ENCODE measurements around the gene FXYD5.

FXYD5 gene

GRCh38 chr19:35154525-35155406 is at the start of gene FXYD5:
TSS of gene FXYD5 (plus strand) at chr19:35154735. CDS start at chr19:35155551, 816 bp downstream.
- no peak for DNase-seq

GRCh38 chr19:35105047-35105410 is 49.5 kb upstream of the FXYD5 start:
- no peak for DNase-seq

GRCh38 chr19:35105411-35106290 is 48.9 kb upstream of the FXYD5 start:
- no peak for DNase-seq

GRCh38 chr19:35106291-35106583 is 48.3 kb upstream of the FXYD5 start:
- no peak for DNase-seq

GRCh38 chr19:35106898-35107541 is 47.5 kb upstream of the FXYD5 start:
- DNase-seq = no peak

- no peak for DNase-seq
Measured at GRCh38 chr19:35107545-35107944, 47.0 kb upstream of the FXYD5 start.

- no peak for DNase-seq
Measured at GRCh38 chr19:35108730-35109129, 45.8 kb upstream of the FXYD5 start.

- DNase-seq = no peak
Measured at GRCh38 chr19:35109395-35110112, 45.0 kb upstream of the FXYD5 start.

GRCh38 chr19:35110974-35111373 is 43.6 kb upstream of the FXYD5 start:
- DNase-seq = no peak

GRCh38 chr19:35112995-35113688 is 41.4 kb upstream of the FXYD5 start:
- DNase-seq = no peak

- no peak for DNase-seq
Measured at GRCh38 chr19:35114353-35115176, 40.0 kb upstream of the FXYD5 start.

GRCh38 chr19:35115177-35115951 is 39.2 kb upstream of the FXYD5 start, which contains the start of gene FXYD3:
TSS of gene FXYD3 (plus strand) at chr19:35115823. CDS start at chr19:35119377, 3,554 bp downstream.
- no peak for DNase-seq

- no peak for DNase-seq
Measured at GRCh38 chr19:35116072-35116801, 38.3 kb upstream of the FXYD5 start.

- DNase-seq = no peak
Measured at GRCh38 chr19:35117116-35117515, 37.4 kb upstream of the FXYD5 start.

GRCh38 chr19:35117799-35118198 is 36.7 kb upstream of the FXYD5 start:
- DNase-seq = no peak

GRCh38 chr19:35118268-35119020 is 36.1 kb upstream of the FXYD5 start:
- DNase-seq = no peak

- DNase-seq = no peak
Measured at GRCh38 chr19:35119091-35119490, 35.4 kb upstream of the FXYD5 start.

- DNase-seq = no peak
Measured at GRCh38 chr19:35119578-35120155, 34.9 kb upstream of the FXYD5 start.
